Panc1 (cell line): ENCODE data around the gene ARMH2. TPM values are rescaled to one million over a fixed set of nuclear protein-coding genes. Genes with fewer than 3 reads are reported as not detected.

ENCODE experiments used
- ATAC-seq: fragments of 200-7000 bp; cut with Tn5 transposase; 2 replicates; pipeline ENCODE4 v1.9.1; 2020; ENCODE audit warnings: mild to moderate bottlenecking, moderate library complexity
- BruUV-seq: library from RNA; stranded (reverse); fragments of 400-500 nt; replicated peaks from 2 replicates; lab custom pipeline; 2021; lab: Mats Ljungman, UMichigan
- CTCF ChIA-PET: fragments of 300-600 bp; sonication (Branson Sonifier 250); formaldehyde crosslinking; loops from one replicate; lab custom pipeline; 2022; ENCODE audit warnings: antibody characterized with exemption; lab: Charles Lee
- POLR2A ChIA-PET: fragments of 300-600 bp; sonication (Branson Sonifier 250); formaldehyde crosslinking; loops from one replicate; lab custom pipeline; 2022; ENCODE audit warnings: antibody characterized with exemption; lab: Charles Lee
- DNase-seq: peaks from one replicate; pipeline ENCODE4 v3.0.0-alpha.2; 2010; ENCODE audit warnings: low read depth, low spot score
- H3K27ac ChIP-seq: 2 replicates; pipeline ENCODE4 v1.5.1; 2011; ENCODE audit warnings: mild to moderate bottlenecking, low read length, inconsistent platforms
- H3K27me3 ChIP-seq: fragments of 200-500 bp; sonication (Bioruptor generic); 2 replicates; pipeline ENCODE4 v1.6.0; 2014; ENCODE audit warnings: low read length, inconsistent platforms; ENCODE audit not compliant: control insufficient read depth, insufficient read depth
- H3K36me3 ChIP-seq: fragments of 200-500 bp; sonication (Bioruptor generic); 2 replicates; pipeline ENCODE4 v1.5.1; 2014; ENCODE audit warnings: inconsistent platforms, mild to moderate bottlenecking, low read length, moderate library complexity; ENCODE audit not compliant: control insufficient read depth, insufficient read depth
- H3K4me1 ChIP-seq: 2 replicates; pipeline ENCODE4 v1.5.1; 2011; ENCODE audit warnings: inconsistent platforms, mild to moderate bottlenecking, low read length, moderate library complexity; ENCODE audit not compliant: control insufficient read depth, insufficient read depth
- H3K4me3 ChIP-seq, 2 experiments: 2 replicates each; pipeline ENCODE4 v1.5.1; 2011 to 2012; ENCODE audit warnings: low read depth in 2 of 2, low read length in 2 of 2, mild to moderate bottlenecking in 2 of 2, inconsistent platforms in 1 of 2, moderate library complexity in 1 of 2
- H3K9me3 ChIP-seq: fragments of 200-500 bp; sonication (Bioruptor generic); 2 replicates; pipeline ENCODE4 v1.5.1; 2014; ENCODE audit warnings: low read depth, mild to moderate bottlenecking, inconsistent platforms, low read length, moderate library complexity; ENCODE audit not compliant: control insufficient read depth, insufficient read depth
- POLR2AphosphoS5 ChIP-seq: IDR thresholded peaks from 2 replicates; pipeline ENCODE4 v1.6.1; 2012; ENCODE audit warnings: mild to moderate bottlenecking, low read depth, low read length, moderate library complexity
- SIN3A ChIP-seq: IDR thresholded peaks from 2 replicates; pipeline ENCODE4 v1.6.1; 2012; ENCODE audit warnings: low read depth, mild to moderate bottlenecking, low read length, moderate library complexity, borderline replicate concordance; ENCODE audit not compliant: insufficient read depth
- TCF7L2 ChIP-seq: IDR thresholded peaks from 2 replicates; pipeline ENCODE4 v1.6.1; 2011; ENCODE audit warnings: mild to moderate bottlenecking, low read depth, low read length, inconsistent platforms
- in situ Hi-C: cut with HindIII; loops from 2 replicates; pipeline ENCODE4 v1.10.0; 2016; ENCODE audit warnings: low sequenced_read_pairs, low pct_unique_long_range_greater_than_20kb
- intact Hi-C: fragments of 100-400 bp; cut with micrococcal nuclease; formaldehyde crosslinking; loops from one replicate; pipeline ENCODE4 v1.10.0; 2022; ENCODE audit not compliant: unreplicated experiment
- total RNA-seq: library from RNA; stranded (reverse); gene quantifications from one replicate; pipeline ENCODE4 v1.2.1, GENCODE V29; 2021; ENCODE audit not compliant: unreplicated experiment
- TF ChIP-seq, protein P1 (sequence below): fragments of 450-650 bp; IDR thresholded peaks from 2 replicates; pipeline ENCODE4 v1.5.1; 2017; ENCODE audit warnings: mild to moderate bottlenecking
- TF ChIP-seq, protein P2 (sequence below), 2 experiments: IDR thresholded peaks; 2 replicates each; pipeline ENCODE4 v1.6.1; 2011 to 2012; ENCODE audit warnings: low read depth in 2 of 2, control low read depth in 1 of 2, low read length in 1 of 2, mild to moderate bottlenecking in 1 of 2, moderate library complexity in 1 of 2; ENCODE audit not compliant: insufficient read depth in 1 of 2

Gene ARMH2
- total RNA-seq, 1 experiment from 2014 or later, result not detected

DNA sequence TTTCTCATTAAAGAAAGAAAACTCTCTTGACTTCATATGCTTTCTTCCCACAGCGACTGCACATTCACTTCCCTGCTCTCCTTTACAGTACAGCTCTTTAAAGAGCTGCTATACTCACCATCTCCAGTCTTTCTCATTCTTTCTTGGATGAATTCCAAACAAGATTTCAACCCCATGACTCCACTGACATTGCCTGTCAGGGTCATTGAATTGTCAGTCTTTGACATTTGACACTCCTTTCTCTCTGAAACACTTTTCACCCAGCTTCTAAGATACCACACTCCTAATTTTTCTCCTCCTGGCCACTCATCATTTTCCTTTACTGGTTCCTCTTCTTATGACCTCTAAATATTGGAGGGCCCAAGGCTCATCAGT is 811 bp upstream of the ARMH2 start:
- POLR2A ChIA-PET, result no interaction called here
- CTCF ChIA-PET, result interaction anchor here (0.7 kb wide), 1 partner anchor 435 kb away, joined by 3 read pairs; no protein-coding TSS in a partner anchor
- DNase-seq, result no peak
- TF ChIP-seq TCF7L2, result no peak
- TF ChIP-seq, protein P1, sequence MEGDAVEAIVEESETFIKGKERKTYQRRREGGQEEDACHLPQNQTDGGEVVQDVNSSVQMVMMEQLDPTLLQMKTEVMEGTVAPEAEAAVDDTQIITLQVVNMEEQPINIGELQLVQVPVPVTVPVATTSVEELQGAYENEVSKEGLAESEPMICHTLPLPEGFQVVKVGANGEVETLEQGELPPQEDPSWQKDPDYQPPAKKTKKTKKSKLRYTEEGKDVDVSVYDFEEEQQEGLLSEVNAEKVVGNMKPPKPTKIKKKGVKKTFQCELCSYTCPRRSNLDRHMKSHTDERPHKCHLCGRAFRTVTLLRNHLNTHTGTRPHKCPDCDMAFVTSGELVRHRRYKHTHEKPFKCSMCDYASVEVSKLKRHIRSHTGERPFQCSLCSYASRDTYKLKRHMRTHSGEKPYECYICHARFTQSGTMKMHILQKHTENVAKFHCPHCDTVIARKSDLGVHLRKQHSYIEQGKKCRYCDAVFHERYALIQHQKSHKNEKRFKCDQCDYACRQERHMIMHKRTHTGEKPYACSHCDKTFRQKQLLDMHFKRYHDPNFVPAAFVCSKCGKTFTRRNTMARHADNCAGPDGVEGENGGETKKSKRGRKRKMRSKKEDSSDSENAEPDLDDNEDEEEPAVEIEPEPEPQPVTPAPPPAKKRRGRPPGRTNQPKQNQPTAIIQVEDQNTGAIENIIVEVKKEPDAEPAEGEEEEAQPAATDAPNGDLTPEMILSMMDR, result no peak
- no peak for TF ChIP-seq SIN3A
- TF ChIP-seq POLR2AphosphoS5, result no peak
- TF ChIP-seq, protein P2, sequence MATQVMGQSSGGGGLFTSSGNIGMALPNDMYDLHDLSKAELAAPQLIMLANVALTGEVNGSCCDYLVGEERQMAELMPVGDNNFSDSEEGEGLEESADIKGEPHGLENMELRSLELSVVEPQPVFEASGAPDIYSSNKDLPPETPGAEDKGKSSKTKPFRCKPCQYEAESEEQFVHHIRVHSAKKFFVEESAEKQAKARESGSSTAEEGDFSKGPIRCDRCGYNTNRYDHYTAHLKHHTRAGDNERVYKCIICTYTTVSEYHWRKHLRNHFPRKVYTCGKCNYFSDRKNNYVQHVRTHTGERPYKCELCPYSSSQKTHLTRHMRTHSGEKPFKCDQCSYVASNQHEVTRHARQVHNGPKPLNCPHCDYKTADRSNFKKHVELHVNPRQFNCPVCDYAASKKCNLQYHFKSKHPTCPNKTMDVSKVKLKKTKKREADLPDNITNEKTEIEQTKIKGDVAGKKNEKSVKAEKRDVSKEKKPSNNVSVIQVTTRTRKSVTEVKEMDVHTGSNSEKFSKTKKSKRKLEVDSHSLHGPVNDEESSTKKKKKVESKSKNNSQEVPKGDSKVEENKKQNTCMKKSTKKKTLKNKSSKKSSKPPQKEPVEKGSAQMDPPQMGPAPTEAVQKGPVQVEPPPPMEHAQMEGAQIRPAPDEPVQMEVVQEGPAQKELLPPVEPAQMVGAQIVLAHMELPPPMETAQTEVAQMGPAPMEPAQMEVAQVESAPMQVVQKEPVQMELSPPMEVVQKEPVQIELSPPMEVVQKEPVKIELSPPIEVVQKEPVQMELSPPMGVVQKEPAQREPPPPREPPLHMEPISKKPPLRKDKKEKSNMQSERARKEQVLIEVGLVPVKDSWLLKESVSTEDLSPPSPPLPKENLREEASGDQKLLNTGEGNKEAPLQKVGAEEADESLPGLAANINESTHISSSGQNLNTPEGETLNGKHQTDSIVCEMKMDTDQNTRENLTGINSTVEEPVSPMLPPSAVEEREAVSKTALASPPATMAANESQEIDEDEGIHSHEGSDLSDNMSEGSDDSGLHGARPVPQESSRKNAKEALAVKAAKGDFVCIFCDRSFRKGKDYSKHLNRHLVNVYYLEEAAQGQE (IDR thresholded peaks at IDR 0.05; ENCODE audit: insufficient read depth in 1 of 2, low read depth in 2 of 2, low read length in 1 of 2), result no peak
- ATAC-seq, result no peak
- Histone ChIP-seq H3K9me3 (no peaks in the 10 kb centered on the region), H3K36me3 (no peaks in the 10 kb centered on the region), H3K4me3 (no peak overlapping the region), H3K27ac (no peak overlapping the region), H3K4me1 (peaks cover 7% of the 10 kb centered on the region), H3K27me3 (no peaks in the 10 kb centered on the region)
- no TSS peak for BruUV-seq
- in situ Hi-C loops, result no loop called here
- intact Hi-C loops, result no loop called here

- DNase-seq (no peak), ATAC-seq (no peak)
- Histone ChIP-seq H3K27ac (no peak overlapping the region), H3K4me3 (no peak overlapping the region), H3K36me3 (no peaks in the 10 kb centered on the region), H3K9me3 (no peaks in the 10 kb centered on the region), H3K4me1 (no peaks in the 10 kb centered on the region), H3K27me3 (no peaks in the 10 kb centered on the region)
- TF ChIP-seq, protein P2 (IDR thresholded peaks at IDR 0.05; ENCODE audit: insufficient read depth in 1 of 2, low read depth in 2 of 2, low read length in 1 of 2), result no peak
- TF ChIP-seq TCF7L2, result no peak
- TF ChIP-seq SIN3A, result no peak
- TF ChIP-seq POLR2AphosphoS5, result no peak
- TF ChIP-seq, protein P1, result no peak
- in situ Hi-C loops (no loop called here), intact Hi-C loops (no loop called here)
- CTCF ChIA-PET, result no interaction called here
- POLR2A ChIA-PET, result interaction anchor here (0.6 to 0.7 kb wide), 2 partner anchors 22 to 93 kb away, joined by 3 to 5 read pairs; no protein-coding TSS in a partner anchor
- no TSS peak for BruUV-seq
Measured at GRCh38 chr6:24797596-24798216, 1.0 kb downstream of the ARMH2 start.
